GM21619 (cell line): Measurements from ENCODE around the gene IFNA1.
"Not testable (repeated sequence)": the region's sequence is repeated elsewhere in the genome, so short reads cannot be mapped to it uniquely, and the experiment has no call there.

Experiments
- ATAC-seq: cut with Tn5 transposase; IDR thresholded peaks from one replicate; pipeline ENCODE4 v1.9.1; 2021; ENCODE audit not compliant: unreplicated experiment

Gene IFNA1

DNA sequence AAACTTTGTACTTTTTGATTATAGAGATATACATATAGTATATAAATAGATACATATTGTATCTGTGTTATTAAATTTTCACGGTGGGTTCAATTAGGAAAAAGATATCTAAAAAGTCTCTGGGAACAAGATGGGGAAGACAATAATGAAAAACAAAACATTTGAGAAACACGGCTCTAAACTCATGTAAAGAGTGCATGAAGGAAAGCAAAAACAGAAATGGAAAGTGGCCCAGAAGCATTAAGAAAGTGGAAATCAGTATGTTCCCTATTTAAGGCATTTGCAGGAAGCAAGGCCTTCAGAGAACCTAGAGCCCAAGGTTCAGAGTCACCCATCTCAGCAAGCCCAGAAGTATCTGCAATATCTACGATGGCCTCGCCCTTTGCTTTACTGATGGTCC lies at the start of gene IFNA1:
IFNA1 (plus strand) TSS at position 301 of the 400 bp plus-strand sequence; CDS start at position 370, 69 bp downstream.
- no peak for ATAC-seq

DNA sequence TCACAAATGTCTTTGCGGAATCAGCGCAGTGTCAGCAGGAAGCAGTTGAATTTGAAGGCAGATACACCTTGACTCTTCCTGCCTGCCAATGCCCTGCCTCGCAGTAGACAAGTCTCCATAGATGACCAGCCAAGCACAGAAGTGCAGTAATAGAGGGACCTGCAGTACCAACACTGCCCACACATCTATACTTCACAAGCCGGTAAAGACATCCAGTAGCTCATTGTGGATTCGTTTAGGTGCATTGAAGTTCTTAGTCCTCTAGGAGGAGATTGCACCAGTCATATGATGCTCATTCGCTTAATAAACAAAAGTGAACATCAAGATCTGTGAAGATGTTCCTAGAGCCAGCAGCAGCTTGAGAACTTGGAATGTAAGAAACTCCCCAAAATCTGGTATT lies 48.0 kb upstream of the IFNA1 start:
- ATAC-seq: peak; percentile 83

DNA sequence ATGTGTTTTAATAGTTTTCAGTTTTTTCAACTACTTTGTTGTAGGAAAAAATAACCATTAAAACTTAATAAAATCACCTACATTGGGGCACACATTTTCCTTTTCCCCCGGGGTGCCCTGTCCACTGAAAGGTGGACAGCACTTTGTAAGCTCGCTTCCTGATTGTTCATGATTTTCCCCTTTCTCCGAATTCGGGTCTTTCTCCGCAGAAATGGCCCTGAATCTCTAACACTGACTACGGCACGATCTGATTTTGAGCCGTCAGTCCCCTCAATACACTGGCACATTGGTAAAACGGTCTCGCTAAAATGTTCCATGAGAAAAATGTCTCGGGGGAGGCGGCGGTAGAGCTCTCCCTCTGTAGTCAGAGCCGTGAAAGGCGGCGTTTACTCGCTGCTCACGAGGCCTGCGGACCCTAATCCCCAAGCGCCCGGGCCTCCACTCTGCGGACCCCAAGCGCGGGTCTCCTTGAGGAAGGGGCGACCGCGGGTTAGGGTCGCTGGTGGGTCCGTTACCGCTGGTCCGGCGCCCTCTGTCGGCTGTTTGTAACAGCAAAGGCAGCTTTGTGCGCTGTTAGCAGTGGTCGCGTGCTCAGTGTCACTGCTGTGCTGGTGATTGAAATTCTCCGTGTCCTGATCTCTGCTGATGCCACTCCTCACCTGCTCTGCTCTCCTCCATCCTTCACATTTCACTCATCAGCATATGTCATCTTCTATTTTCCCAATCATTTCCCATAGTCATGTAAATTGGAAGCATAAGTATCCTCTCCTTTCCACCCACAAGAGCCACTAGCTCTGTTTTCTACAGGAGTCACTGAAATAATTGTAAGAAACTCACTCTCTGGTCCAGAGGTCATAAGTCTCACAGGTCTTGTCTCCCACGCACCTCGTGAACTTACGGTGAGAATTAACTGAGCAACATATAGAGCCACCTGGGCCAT lies 44.2 kb upstream of the IFNA1 start:
- ATAC-seq: peak; percentile 57

DNA sequence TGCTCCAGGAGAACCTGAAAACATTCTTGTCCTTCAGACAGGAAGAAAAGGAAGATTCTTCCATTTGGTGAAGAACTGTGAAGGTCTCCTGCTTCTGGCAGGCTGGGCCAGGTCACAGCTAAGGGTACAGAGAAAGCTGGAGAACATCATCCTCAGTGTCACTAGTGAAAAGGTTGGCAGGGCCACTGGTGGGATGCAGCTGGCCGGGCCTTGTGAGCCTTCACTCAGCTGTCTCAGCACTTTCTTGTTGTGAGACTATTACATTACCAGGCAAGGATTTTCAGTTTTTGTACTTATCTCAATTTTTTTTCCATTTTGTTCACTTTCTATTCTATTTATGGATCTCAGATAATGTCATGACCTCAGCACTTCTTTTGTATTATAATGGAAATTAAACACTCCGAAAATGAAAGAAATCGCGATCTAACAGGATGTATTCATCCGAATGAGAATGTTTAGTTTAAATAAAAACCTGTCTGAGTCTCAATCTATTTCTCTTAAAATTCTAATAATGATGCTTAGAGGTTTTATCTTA lies 41.2 kb upstream of the IFNA1 start:
- ATAC-seq: no peak

DNA sequence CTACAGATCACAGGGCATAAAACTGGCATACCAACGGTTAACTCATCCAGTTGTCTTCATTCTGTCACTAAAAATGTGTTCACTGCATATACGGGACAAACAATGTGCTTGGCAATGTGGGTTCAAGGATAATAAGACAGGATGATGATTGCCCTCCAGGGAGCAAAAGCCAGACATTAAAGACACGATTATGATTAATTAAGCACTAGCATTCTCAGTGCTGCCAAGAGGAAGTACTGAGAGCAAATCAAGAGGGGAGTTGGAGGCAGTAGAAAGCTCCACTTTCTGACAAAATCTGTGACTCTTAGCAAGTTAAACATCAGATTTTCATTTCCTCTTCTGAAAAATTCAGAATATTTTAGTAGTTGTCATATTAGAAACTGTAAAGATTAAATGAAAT lies 40.3 kb upstream of the IFNA1 start:
- no peak for ATAC-seq

DNA sequence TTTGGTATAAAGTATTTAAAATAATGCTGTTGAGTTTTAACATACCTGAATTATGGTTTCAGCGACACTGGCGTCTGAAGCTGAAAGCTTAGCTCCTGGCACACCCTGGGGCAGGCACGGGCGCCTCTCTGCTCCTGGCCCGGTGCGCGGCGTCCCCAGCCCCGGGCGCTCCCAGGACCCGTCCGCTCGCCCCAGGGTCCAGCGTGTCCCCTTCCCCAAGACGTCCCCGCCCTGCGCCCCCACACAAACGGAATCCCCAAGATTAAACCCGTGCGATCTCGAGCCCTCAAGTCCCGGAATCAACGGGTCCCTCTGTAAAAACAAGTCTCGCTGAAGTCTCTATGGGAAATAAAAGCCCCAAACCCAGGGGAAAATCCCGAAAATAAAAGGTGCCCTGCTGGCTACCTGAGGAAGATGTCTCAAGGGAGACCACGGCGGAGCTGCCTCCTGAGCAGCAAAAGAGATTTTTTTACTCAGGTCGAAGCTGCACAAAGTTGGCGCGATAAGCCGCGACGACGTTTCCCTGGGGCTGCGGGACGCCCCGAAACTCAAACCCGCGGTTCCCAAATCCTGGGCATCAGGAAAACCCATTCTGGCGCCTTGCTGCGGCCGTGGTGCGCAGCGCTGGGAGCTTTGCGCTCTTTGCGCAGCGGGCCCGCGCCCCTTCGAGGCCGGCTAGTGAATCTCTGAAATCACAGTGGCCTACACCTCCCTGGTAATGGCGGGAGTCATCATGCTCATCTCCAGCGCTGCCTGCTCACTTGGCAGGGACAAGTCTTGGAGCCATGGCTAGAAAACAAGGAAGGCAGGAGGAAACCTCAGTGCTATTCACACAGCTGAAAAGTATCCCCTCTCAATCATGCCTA lies 37.6 kb upstream of the IFNA1 start:
- ATAC-seq: peak; percentile 52

DNA sequence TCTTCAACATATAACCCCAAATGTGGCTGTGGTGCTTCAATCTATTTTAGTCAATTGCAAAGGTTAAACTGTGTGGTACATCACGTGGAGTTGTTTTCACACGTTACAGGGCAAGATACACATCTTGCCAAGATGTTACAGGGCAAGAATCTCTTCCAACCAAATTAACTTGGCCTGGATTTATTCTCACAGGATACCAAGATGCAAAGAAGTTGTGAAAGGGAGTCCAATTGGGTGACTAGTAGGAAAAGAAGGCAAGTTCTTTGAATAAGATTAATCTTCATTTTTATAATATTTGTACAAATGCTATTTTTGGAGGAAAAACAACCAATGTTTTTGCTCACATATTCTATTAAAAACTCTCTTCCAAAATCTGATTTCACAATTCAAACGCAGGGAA lies 36.1 kb upstream of the IFNA1 start:
- ATAC-seq: no peak

DNA sequence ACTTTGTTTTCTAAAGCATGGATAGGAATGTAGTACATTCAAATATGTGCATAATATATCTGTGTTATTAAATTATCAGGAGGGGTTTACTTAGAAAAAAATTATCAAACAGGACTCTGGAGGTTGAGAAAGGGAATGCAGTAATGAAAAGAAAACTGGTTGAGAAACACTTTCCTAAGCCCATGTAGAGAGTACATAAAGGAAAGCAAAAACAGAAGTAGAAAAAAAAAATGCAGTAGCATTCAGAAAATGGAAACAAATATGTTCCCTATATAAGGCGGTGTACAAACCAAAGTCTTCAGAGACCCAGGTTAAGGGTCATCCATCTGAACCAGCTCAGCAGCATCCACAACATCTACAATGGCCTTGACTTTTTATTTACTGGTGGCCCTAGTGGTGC lies 31.4 kb upstream of the IFNA1 start, which contains the start of gene IFNA8:
IFNA8 (plus strand) TSS at position 301 of the 400 bp plus-strand sequence; CDS start at position 361, 60 bp downstream.
- ATAC-seq: no peak

DNA sequence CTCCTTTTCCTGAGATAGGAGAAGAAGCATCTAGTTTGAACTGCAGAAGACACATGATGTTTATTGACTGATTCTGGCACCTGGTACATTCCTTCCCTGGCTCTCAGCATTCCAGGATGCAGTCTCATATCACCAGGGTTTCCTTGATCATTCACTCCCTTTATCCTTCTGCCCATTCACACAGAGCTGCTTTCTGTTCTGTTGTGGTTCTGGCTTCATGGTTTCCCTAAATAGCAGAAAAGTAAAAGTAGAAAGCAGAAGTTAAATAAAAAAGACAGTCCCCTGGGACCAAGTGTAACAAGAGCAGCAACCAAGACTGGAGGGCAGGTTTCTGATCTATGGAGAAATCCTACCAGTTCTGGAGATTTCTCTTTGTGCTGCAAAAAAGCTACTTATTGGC lies 28.1 kb upstream of the IFNA1 start:
- no peak for ATAC-seq

DNA sequence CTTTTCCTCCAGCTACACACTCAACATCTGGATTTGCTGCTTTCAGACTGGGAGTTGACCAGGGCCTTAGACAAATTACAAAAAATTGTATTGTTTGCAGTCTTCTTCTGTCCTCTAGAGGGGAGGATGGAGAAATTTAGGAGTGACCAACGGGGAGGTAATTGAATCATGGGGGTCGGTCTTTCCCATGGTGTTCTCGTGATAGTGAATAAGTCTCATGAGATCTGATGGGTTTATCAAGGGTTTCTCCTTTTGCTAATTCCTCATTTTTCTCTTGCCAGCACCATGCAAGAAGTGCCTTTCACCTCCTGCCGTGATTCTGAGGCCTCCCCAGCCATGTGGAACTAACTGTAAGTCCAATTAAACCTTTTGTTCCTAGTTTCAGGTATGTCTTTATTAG lies 27.1 kb upstream of the IFNA1 start:
- ATAC-seq: no peak

DNA sequence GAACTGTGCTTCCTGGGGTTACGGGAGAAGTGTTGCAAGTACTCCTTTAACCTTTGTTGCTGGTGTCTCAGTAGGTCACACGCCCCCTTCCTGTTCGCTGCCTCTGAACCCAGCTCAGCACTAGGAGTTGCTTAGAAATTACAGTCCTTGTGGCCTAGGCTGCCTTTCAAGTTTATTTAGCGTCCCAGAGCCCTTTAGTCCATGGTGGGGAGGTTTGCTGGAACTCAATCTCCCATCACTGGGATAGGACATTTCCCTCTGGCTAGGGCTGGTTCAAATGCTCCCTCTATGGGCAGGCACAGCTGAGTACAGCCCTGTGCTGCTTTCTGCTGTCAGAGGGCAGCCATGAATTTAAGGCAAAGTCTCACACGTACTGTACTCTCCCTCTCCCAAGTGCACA lies 26.6 kb upstream of the IFNA1 start:
- no peak for ATAC-seq

DNA sequence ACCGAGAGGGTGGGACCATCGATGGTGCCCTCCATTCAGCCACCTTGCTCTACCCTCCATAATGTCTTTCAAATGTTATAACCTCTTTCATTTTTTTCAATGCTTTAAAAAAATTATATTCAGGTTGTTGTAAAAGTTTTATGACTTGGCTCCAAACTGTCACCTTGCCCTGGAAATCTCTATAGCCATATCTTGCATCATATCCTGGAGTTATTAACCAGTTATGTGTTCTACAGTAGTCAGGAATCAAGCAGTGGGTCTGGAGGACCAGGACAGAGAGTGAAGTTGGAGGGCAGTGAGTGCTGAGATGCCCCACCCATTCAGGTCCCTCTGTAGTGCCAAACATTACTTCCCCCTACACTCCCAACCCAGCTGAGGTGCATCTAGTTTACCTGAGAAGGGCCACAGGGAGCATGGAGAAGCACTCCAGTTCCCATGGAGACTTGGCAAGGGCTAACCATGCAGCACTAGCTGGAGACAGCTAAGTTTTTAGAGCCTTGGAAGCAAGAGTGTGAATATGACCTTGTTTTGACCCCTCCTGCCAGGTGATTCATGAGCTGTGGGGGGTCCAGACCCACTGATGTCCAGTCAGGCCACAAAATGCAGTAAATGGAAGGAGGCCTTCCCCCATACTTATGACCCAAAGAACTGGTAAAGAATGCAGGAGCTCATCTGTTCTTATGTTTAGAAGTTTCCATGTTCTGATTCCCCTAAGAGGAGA lies 25.9 kb upstream of the IFNA1 start:
- no peak for ATAC-seq

DNA sequence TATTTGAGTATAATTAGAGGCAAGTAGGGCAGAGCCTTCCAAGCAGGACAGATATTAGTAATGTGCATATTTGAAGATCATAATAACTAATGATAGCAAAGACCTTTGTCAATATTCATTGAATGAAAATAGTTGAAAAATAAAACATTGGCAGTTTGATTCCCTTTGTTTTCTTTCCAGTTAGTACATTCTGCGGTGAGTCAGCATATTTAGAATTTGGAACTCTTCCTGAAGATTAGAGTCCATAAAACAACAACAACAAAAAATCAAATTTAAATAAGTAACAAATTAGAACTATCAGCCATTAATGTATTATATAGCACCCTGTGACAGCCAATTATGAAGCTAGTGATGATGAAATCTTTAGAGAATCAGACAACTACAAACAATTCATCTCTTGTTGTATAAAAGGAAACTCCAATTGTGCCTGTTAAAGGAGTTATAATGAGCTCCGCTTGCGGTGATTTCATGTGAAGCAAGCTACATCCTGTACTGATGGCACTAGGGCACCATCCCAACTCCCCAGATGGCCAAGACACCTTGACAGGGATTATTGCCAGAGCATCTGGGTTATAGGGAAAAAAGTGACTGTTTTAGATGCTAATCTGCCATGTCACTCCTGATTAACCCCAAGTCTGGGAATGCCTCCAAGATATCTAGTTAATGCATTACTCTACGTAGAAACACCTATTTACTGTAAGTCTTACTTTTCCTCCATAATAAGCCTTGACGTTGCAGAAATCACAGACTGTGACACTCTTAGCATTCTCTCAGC lies 24.6 kb upstream of the IFNA1 start:
- ATAC-seq: no peak

DNA sequence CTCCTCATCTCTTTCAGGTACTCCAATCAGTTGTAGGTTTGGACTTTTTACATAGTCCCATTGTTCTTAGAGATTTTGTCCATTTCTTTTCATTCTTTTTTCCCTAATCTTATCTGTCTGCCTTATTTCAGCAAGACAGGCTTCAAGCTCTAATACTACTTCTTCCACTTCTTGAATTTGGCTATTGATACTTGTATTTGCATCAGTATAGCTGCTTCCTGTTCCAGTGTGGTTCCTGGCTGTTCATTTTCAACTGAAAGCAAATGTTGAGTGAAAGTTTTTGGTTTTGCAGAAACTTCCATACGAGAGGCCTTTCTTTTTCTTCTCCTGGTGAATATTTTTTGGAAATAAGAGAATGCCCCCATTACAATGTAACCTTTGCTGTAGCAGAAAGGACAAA lies 12.0 kb upstream of the IFNA1 start:
- no peak for ATAC-seq

DNA sequence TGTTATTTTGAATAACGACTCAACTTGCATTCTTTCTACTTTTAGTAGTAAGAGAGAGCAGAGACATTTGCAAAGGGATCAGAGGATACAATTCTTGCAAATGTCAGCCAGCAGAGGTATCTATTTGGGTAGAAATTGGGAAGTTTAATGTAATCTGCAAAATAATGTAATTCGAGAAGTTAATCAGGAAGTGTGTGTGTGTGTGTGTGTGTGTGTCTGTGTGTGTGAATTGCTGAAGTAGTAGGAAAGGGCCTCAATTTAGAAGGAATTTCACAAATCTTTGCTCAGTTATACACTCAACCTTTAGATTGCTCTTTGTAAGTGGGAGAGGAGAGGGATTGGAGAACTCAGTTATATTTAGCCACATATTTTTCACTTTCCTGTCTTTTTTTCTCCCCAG lies 11.0 kb upstream of the IFNA1 start:
- ATAC-seq: no peak

DNA sequence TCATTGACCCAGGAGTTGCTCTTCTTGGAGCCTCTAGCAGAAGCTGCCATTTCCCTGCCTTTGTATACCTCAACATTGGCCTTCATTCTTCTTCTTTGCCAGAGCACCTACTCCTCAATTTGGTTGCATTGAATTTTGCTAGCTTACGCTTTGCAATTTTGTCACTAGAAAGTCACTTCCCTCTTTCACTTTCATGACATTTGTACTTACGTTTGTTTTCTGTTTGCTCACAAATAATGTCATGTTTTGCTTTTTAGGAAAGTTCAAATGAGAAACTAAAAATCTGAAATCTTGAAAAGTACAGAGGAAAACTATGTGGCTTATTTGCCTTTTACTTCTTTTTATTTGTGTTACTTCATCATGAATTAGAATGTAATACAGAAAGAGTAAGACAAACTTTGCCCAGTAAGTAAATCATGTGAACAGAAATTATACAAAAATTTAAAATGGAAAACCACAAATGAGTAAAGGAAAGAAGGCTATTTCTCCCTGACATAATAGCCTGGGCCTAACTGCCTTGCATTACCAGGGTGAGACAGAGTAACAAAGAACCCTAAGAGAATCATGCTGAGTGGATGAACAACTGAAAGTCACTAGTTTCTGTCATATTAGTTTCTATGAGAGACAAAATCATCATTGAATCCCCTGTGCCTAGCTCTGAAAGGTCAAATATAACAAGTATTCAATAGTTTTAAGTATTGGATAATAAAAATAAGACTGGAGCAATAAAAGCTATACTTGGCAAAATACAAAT lies 7.4 kb upstream of the IFNA1 start:
- peak; percentile 60 for ATAC-seq

DNA sequence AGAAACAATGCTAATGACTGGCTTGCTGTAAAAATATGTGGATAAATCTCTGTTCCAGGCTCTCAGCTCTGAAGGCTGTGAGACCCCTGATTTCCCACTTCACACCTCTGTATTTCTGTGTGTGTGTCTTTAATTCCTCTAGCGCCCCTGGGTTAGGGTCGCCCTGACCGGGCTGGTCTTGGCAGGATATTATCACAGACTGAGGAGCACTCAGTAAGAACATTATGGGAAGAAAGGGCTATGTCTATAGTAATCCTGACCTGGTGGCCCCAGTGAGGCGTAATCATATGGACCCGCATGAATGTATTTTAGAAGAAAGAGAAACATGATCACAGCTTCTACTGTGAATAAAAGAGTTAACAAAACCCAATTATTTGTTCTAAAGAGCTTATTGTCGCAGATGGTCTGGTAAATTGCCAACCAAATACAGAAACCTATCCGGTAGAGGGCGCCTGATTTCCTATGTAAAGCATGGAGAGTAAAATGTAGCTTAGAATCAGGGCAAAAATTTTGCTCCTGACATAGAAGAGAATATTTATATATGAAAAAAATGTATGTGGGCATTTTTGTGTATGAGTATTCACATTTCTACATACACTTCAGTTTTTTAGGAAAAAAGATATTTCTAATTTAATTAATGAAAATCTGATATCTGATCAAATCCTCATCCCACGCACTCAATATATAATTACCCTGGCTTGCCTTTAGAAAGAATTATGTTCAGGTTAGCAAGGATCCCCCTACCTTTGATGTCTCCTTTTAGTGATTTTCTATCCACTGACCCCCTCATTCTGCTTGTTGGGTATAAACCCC lies 5.8 kb upstream of the IFNA1 start:
- ATAC-seq: no peak

DNA sequence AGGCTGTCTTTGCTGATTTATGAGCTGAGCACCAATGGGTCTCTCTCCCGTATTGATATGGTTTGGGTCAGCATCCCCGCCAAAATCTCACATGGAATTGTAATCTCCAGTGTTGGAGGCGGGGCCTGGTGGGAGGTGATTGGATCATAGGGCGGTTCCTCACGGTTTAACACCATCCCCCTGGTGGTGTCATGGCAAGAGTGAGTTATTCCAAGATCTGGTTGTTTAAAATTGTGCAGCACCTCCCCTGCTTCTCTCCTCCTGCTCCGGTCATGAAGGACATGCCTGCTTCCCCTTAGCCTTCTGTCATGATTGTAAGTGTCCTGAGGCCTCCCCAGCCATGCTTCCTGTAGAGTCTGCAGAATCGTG lies 5.2 kb upstream of the IFNA1 start:
- not testable (repeated sequence) for ATAC-seq
